ENCODE results near the gene SEMA4G.

GRCh38 chr10:100986952-100987684 is 17.8 kb downstream of the SEMA4G start, which contains the start of the genes MRPL43 and TWNK:
- TF ChIP-seq, protein P1, sequence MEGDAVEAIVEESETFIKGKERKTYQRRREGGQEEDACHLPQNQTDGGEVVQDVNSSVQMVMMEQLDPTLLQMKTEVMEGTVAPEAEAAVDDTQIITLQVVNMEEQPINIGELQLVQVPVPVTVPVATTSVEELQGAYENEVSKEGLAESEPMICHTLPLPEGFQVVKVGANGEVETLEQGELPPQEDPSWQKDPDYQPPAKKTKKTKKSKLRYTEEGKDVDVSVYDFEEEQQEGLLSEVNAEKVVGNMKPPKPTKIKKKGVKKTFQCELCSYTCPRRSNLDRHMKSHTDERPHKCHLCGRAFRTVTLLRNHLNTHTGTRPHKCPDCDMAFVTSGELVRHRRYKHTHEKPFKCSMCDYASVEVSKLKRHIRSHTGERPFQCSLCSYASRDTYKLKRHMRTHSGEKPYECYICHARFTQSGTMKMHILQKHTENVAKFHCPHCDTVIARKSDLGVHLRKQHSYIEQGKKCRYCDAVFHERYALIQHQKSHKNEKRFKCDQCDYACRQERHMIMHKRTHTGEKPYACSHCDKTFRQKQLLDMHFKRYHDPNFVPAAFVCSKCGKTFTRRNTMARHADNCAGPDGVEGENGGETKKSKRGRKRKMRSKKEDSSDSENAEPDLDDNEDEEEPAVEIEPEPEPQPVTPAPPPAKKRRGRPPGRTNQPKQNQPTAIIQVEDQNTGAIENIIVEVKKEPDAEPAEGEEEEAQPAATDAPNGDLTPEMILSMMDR (conservative IDR thresholded peaks at IDR 0.05): no peak
- TF ChIP-seq ZFX (IDR thresholded peaks at IDR 0.05): peak; percentile 43

Data from C4-2B (cell line).